ENCODE measurements around the gene DNAH9.
"Not testable (repeated sequence)": the region's sequence is repeated elsewhere in the genome, so short reads cannot be mapped to it uniquely, and the experiment has no call there.

Gene DNAH9

DNA sequence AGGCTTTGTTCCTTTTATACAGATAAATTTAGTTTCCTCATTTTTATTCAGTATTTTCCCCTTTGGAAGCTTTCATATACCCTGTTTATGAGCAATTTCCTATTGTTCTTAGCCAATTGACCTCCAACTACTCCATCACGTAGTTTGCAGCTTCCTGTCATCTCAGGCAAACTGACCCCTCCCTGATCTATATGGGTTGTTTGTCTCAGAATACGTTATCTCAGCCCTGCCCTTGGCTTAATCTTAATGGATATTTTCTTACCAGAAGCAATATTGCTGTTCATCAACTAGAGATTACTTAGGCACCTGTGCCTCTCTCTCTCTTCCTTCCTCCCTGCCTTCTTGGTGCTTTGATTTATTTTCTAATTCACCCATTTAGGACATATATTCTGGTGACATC, 317.8 kb downstream of the DNAH9 start:
- DNase-seq (ENCODE audit: low read depth in 3 of 3), result no peak

DNA sequence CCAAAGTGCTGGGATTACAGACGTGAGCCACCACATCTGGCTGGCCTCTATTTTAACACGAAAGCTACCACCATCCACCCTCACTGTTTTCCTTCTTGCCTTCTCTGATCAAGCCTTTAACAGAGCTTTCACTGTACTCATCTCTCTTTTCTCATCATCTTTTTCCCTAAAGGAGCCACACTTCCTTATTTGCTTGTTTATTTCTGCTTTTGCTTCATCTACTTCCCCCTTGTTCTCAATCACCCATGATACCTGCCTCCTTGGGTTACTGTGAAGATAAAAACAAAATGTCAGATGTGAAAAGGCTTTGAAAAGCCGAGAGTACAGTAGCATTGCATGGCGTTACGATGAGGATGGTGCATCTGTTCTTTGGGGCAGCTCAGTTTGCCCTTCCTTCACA, 319.1 kb downstream of the DNAH9 start:
- DNase-seq (ENCODE audit: low read depth in 3 of 3), result no peak

- DNase-seq (ENCODE audit: low read depth in 3 of 3), result no peak
Measured at GRCh38 chr17:11921296-11921695, 323.0 kb downstream of the DNAH9 start.

GRCh38 chr17:11922638-11923037, 324.4 kb downstream of the DNAH9 start:
- DNase-seq (ENCODE audit: low read depth in 3 of 3), result no peak

DNA sequence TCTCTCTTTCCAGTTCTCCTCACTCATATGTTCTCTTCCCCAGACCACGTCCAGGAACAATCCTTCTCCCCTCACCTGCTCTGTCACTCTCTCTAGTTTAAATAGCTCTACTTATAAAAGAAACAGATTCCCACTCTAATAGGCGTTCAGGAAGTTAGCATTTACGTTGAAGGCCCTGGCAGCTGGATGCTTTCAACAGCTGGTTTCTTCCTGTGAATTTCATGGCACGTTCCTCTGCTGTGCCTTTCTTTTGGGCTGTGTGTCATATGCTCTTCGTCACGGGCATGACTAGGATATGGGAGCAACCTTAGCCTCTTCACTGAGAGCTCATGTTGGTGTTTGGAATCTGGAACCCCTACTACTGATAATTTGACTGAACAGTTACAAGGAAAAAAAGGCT, 325.8 kb downstream of the DNAH9 start:
- DNase-seq (ENCODE audit: low read depth in 3 of 3), result no peak

GRCh38 chr17:11925262-11926021, 327.2 kb downstream of the DNAH9 start:
- DNase-seq (ENCODE audit: low read depth in 3 of 3), result no peak

DNA sequence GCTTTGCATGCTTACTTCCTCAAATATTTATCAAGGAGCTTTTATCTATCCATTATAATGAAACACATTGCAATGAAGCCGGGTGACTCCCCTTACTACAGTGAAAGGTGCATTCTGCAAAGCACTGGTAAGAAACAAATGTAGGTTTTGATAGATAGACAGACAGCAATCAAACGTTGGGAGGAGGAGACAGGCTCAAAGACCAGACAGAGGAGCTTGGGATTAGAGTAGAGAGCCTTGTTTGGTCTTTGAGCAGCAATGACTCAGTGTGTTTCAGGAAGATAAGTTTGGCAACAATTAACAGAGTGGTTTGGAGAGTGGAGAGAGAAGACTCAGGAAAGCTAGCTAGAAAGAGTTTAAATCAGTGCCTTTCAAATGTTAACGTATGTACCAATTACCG, 330.2 kb downstream of the DNAH9 start:
- no peak for DNase-seq (ENCODE audit: low read depth in 3 of 3)

GRCh38 chr17:11932337-11932898, 334.1 kb downstream of the DNAH9 start:
- DNase-seq (ENCODE audit: low read depth in 3 of 3), result no peak

- DNase-seq (ENCODE audit: low read depth in 3 of 3), result no peak
Measured at GRCh38 chr17:11935734-11936406, 337.6 kb downstream of the DNAH9 start.

GRCh38 chr17:11940904-11941303, 342.6 kb downstream of the DNAH9 start:
- DNase-seq (ENCODE audit: low read depth in 3 of 3), result no peak

GRCh38 chr17:11943086-11943485, 344.8 kb downstream of the DNAH9 start:
- DNase-seq (ENCODE audit: low read depth in 3 of 3), result not testable (repeated sequence)

GRCh38 chr17:11943759-11944347, 345.6 kb downstream of the DNAH9 start:
- DNase-seq (ENCODE audit: low read depth in 3 of 3), result no peak

GRCh38 chr17:11944587-11944986, 346.3 kb downstream of the DNAH9 start:
- no peak for DNase-seq (ENCODE audit: low read depth in 3 of 3)

DNA sequence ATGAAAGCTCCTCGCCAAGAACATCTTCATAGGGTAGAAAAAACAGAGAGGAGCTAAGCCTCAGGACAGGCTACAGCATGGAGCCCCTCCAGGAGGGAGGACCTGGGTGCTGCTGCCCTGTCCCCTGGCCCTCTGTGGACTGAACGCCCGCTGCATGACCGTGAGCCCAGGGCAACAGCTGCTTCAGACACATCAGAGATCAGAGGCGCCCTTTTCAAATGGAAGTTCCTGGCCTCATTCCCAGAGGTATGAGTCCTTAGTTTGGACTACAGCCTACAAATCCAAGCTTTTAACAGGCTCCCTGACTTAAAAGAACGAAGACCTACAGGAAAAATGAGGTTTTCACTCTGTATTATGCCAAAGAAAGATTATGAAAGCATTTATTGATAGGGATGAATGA, 350.5 kb downstream of the DNAH9 start:
- DNase-seq (ENCODE audit: low read depth in 3 of 3), result no peak

DNA sequence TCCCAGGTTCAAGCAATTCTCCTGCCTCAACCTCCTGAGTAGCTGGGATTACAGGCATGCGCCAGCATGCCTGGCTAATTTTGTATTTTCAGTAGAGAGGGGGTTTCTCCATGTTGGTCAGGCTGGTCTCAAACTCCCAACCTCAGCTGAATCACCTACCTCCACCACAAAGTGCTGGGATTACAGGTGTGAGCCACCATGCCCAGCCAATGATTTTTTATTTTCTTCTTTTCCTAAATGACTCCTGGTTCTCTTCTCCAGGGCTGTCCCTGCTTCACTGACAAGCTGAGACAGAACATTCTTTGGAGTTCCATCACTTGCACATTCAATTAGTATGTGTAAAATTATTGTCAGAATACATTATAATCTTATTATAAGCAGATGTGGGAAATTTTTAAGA, 351.3 kb downstream of the DNAH9 start:
- DNase-seq (ENCODE audit: low read depth in 3 of 3), result not testable (repeated sequence)

GRCh38 chr17:11950771-11951519, 352.7 kb downstream of the DNAH9 start:
- no peak for DNase-seq (ENCODE audit: low read depth in 3 of 3)

- DNase-seq (ENCODE audit: low read depth in 3 of 3), result no peak
Measured at GRCh38 chr17:11952610-11953009, 354.3 kb downstream of the DNAH9 start.

DNA sequence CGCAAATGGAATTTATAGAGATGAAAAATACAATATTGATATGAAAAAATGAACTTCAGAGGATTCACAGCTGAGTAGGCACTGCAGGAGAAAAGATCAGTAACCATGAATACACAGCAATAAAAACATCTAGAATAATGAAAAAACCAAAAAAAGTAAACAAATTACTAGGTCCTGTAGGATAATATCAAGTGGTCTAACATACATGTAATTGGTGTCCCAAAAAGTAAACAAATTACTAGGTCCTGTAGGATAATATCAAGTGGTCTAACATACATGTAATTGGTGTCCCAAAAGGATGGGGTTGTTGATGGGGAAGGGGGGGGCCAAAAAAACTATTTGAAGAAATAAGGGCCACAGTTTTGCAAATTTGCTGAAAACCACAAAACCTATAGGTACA, 355.7 kb downstream of the DNAH9 start:
- DNase-seq (ENCODE audit: low read depth in 3 of 3), result no peak

- no peak for DNase-seq (ENCODE audit: low read depth in 3 of 3)
Measured at GRCh38 chr17:11954936-11955335, 356.7 kb downstream of the DNAH9 start.

DNA sequence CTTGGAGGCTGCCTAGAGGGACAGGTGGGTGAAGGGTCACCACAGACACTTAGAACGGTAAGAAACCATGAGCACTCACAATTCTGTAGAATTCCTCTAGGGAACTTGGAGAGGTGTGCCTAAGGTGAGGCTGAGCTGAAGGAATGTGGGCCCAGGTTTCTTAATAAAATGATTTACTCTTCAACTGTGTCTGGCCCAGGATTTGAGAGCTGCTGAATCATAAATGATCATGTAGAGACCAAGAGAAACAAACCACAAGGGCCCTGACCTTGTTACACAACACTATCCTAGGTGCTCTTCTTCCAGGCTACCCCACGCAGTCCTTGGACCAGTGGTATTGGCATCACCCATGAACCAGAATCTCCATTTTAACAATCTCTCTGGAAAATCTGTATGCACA, 371.3 kb downstream of the DNAH9 start:
- DNase-seq (ENCODE audit: low read depth in 3 of 3), result no peak

DNA sequence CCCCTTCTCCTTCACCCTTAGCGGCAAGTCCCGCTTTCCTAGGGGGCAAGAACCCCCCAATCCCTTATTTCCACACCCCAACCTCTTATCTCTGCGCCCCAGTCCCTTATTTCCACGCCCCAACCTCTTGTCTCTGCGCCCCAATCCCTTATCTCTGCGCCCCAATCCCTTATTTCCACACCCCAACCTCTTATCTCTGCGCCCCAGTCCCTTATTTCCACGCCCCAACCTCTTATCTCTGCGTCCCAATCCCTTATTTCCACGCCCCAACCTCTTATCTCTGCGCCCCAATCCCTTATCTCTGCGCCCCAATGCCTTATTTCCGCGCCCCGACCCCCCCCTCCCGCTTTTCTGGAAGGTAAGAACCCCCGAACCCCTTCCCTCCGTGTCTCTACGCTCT, 374.5 kb downstream of the DNAH9 start:
- DNase-seq (ENCODE audit: low read depth in 3 of 3), result not testable (repeated sequence)

GRCh38 chr17:11979795-11980194, 381.5 kb downstream of the DNAH9 start:
- DNase-seq (ENCODE audit: low read depth in 3 of 3), result no peak

Data from stimulated activated CD4-positive, alpha-beta T cell treated with anti-CD3 and anti-CD28 coated beads, TNF-alpha, amount 100 ng/mL, for 4 hours (primary cell).